Articular chondrocyte of knee joint (primary cell): ENCODE data around the gene ZC3H15. TPM values are rescaled to one million over a fixed set of nuclear protein-coding genes. Genes with fewer than 3 reads are reported as not detected.

Source experiments
- total RNA-seq: library from RNA; depleted of rRNA; stranded (reverse); fragments of >200 nt; gene quantifications from 2 replicates; pipeline ENCODE4 v1.2.3, GENCODE V29; 2012

Gene ZC3H15
- 62.2 and 77.6 TPM in 2 replicates for total RNA-seq

GRCh38 chr2:186485871-186486650 lies at the start of gene ZC3H15:
TSS of gene ZC3H15 (plus strand) at chr2:186486260. CDS start at chr2:186486383, 123 bp downstream.

Other genes starting within 250 kb of the ZC3H15 start
- 214 and 303 TPM in 2 replicates for gene ITGAV, start 103.8 kb downstream of the ZC3H15 start, total RNA-seq
- 26.8 and 38.2 TPM in 2 replicates for gene FAM171B, start 207.8 kb downstream of the ZC3H15 start, total RNA-seq